ENCODE measurements around the gene CEP97.
A peak's percentile ranks its signal among the peaks of the same experiment; 100 is the strongest.
"Not testable (repeated sequence)": the region's sequence is repeated elsewhere in the genome, so short reads cannot be mapped to it uniquely, and the experiment has no call there.

The CEP97 gene

GRCh38 chr3:101724329-101725193 is at the start of gene CEP97:
Gene CEP97 (plus strand): TSS chr3:101724614. CDS start chr3:101724677, 63 bp downstream.
- H4K20me1 ChIP-seq, result no peaks in the 10 kb centered on the region
- peak within 1 kb of the TSS; percentile 42 to 86 (median 80); a peak in 21 of 22 replicates for H3K27ac ChIP-seq
- TF ChIP-seq Cebpa-rat (IDR thresholded peaks at IDR 0.05), result no peak
- H3K36me3 ChIP-seq, result peaks cover 17 to 33% (median 27%) of the 10 kb centered on the region in 11 experiments
- peak within 1 kb of the TSS; percentile 80 to 97 (median 84) for H3K4me3 ChIP-seq
- H3K9ac ChIP-seq, result peak within 1 kb of the TSS; percentile 76 to 90 (median 85)
- H3K27me3 ChIP-seq, result no peaks in the 10 kb centered on the region
- H3K4me1 ChIP-seq, result peaks cover 30 to 47% (median 43%) of the 10 kb centered on the region in 10 experiments
- peak within 1 kb of the TSS; percentile 80 to 92 (median 87) for H3K4me2 ChIP-seq
- no peaks in the 10 kb centered on the region for H3K9me3 ChIP-seq (replicated peaks in 1 of 11)

GRCh38 chr3:101675709-101676215 is 48.7 kb upstream of the CEP97 start:
- peak overlapping the region; percentile 87 to 97 (median 93) for H3K27ac ChIP-seq
- peak overlapping the region; percentile 91 to 98 (median 95) for H3K9ac ChIP-seq
- no peaks in the 10 kb centered on the region for H3K9me3 ChIP-seq (replicated peaks in 1 of 11)
- no peaks in the 10 kb centered on the region for H3K27me3 ChIP-seq
- peaks cover 27 to 46% (median 33%) of the 10 kb centered on the region in 10 experiments for H3K4me1 ChIP-seq
- peak overlapping the region; percentile 73 to 93 (median 87) for H3K4me2 ChIP-seq
- H3K36me3 ChIP-seq, result peaks cover 26 to 50% (median 35%) of the 10 kb centered on the region in 11 experiments
- TF ChIP-seq Cebpa-rat (IDR thresholded peaks at IDR 0.05), result no peak
- H3K4me3 ChIP-seq, result peak overlapping the region; percentile 82 to 99 (median 94)
- H4K20me1 ChIP-seq, result peaks cover 19 to 83% (median 66%) of the 10 kb centered on the region in 11 experiments; a peak in 20 of 22 replicates

- Histone ChIP-seq H3K9me3 (replicated peaks in 1 of 11) (no peaks in the 10 kb centered on the region), H3K27me3 (no peaks in the 10 kb centered on the region), H3K9ac (peak overlapping the region; percentile 91 to 98 (median 95)), H3K4me1 (peaks cover 27 to 49% (median 34%) of the 10 kb centered on the region in 10 experiments), H3K4me3 (peak overlapping the region; percentile 82 to 99 (median 94)), H3K4me2 (peak overlapping the region; percentile 52 to 90 (median 87)), H3K36me3 (peaks cover 26 to 50% (median 35%) of the 10 kb centered on the region in 11 experiments), H4K20me1 (peaks cover 24 to 83% (median 71%) of the 10 kb centered on the region in 11 experiments; a peak in 21 of 22 replicates), H3K27ac (peak overlapping the region; percentile 87 to 97 (median 93))
- TF ChIP-seq Cebpa-rat (IDR thresholded peaks at IDR 0.05), result no peak
Observed at GRCh38 chr3:101676216-101676764, 48.1 kb upstream of the CEP97 start.

- H3K27ac ChIP-seq, result peak within 1 kb of the TSS; percentile 87 to 97 (median 93)
- H3K27me3 ChIP-seq, result no peaks in the 10 kb centered on the region
- H3K4me2 ChIP-seq, result peak within 1 kb of the TSS; percentile 83 to 93 (median 89)
- H3K36me3 ChIP-seq, result peaks cover 26 to 50% (median 35%) of the 10 kb centered on the region in 11 experiments
- peak within 1 kb of the TSS; percentile 91 to 98 (median 95) for H3K9ac ChIP-seq
- H4K20me1 ChIP-seq, result peaks cover 30 to 83% (median 74%) of the 10 kb centered on the region in 11 experiments; a peak in 21 of 22 replicates
- peaks cover 31 to 55% (median 37%) of the 10 kb centered on the region in 10 experiments for H3K4me1 ChIP-seq
- no peaks in the 10 kb centered on the region for H3K9me3 ChIP-seq (replicated peaks in 1 of 11)
- peak within 1 kb of the TSS; percentile 82 to 99 (median 94) for H3K4me3 ChIP-seq
- no peak for TF ChIP-seq Cebpa-rat (IDR thresholded peaks at IDR 0.05)
Observed at GRCh38 chr3:101676765-101677435, 47.5 kb upstream of the CEP97 start, which contains the start of gene ZBTB11. Gene ZBTB11 (minus strand): TSS chr3:101677132. CDS start chr3:101676914, 218 bp downstream.

- peak overlapping the region; percentile 57 to 99 (median 93) for H3K4me3 ChIP-seq
Observed at GRCh38 chr3:101677436-101678286, 46.8 kb upstream of the CEP97 start.

GRCh38 chr3:101678837-101679236 is 45.6 kb upstream of the CEP97 start:
- H3K4me3 ChIP-seq; H3K27ac ChIP-seq; H3K9ac ChIP-seq; H3K27me3 ChIP-seq; H3K4me2 ChIP-seq; H3K9me3 ChIP-seq (replicated peaks in 1 of 11): not testable (repeated sequence)
- H4K20me1 ChIP-seq, result peaks cover 43 to 83% (median 74%) of the 10 kb centered on the region in 11 experiments
- peaks cover 35 to 62% (median 49%) of the 10 kb centered on the region in 10 experiments for H3K4me1 ChIP-seq
- H3K36me3 ChIP-seq, result peaks cover 44 to 51% (median 45%) of the 10 kb centered on the region in 11 experiments

More at GRCh38 chr3:101677436-101678286, 46.8 kb upstream of the CEP97 start:
- no peaks in the 10 kb centered on the region for H3K27me3 ChIP-seq
- peaks cover 37 to 83% (median 74%) of the 10 kb centered on the region in 11 experiments; a peak in 21 of 22 replicates for H4K20me1 ChIP-seq
- peaks cover 33 to 50% (median 39%) of the 10 kb centered on the region in 11 experiments for H3K36me3 ChIP-seq
- H3K4me1 ChIP-seq, result peaks cover 33 to 59% (median 41%) of the 10 kb centered on the region in 10 experiments
- H3K27ac ChIP-seq, result peak overlapping the region in 10 of 11 experiments; percentile 3 to 61 (median 37); a peak in 11 of 22 replicates
- peak overlapping the region; percentile 76 to 92 (median 86) for H3K4me2 ChIP-seq
- peak overlapping the region; percentile 40 to 98 (median 67); a peak in 21 of 22 replicates for H3K9ac ChIP-seq
- TF ChIP-seq Cebpa-rat (IDR thresholded peaks at IDR 0.05), result no peak
- no peaks in the 10 kb centered on the region for H3K9me3 ChIP-seq (replicated peaks in 1 of 11)

- no peak for TF ChIP-seq Cebpa-rat (IDR thresholded peaks at IDR 0.05)
- Histone ChIP-seq H3K27me3 (no peaks in the 10 kb centered on the region), H3K4me1 (peaks cover 31 to 59% (median 47%) of the 10 kb centered on the region in 10 experiments), H3K4me2 (no peak overlapping the region), H3K36me3 (peaks cover 60 to 67% (median 60%) of the 10 kb centered on the region in 11 experiments), H3K9ac (no peak overlapping the region; a peak in 1 of 22 replicates), H3K4me3 (no peak overlapping the region), H3K27ac (no peak overlapping the region), H4K20me1 (peaks cover 52 to 83% (median 74%) of the 10 kb centered on the region in 11 experiments), H3K9me3 (replicated peaks in 1 of 11) (no peaks in the 10 kb centered on the region)
Observed at GRCh38 chr3:101680466-101680865, 43.9 kb upstream of the CEP97 start.

Data from BLaER1 treated with 17β-estradiol and CSF1 and Interleukin-3, amounts not matched to agents 10 nM and 100 nM (cell line).